ENCODE measurements around the gene TTI1.

- TF ChIP-seq CTCF (IDR thresholded peaks at IDR 0.05; ENCODE audit: low read depth, low read length) (no peak), POLR2A (IDR thresholded peaks at IDR 0.05; ENCODE audit: extremely low read depth, insufficient read length) (no peak)
Measured at GRCh38 chr20:38008233-38008944, 24.9 kb downstream of the TTI1 start.
